H9 (cell line): Measurements from ENCODE around the gene INPP5B. TPM values are rescaled to one million over a fixed set of nuclear protein-coding genes. Genes with fewer than 3 reads are reported as not detected.

Experiments
- DNase-seq: peaks from one replicate; pipeline ENCODE4 v3.0.0-alpha.2; 2017
- H2AFZ ChIP-seq: one replicate; pipeline ENCODE4 v1.6.1; 2013; ENCODE audit warnings: mild to moderate bottlenecking, low read length, control low read depth, moderate library complexity
- H2AK5ac ChIP-seq: 2 replicates; pipeline ENCODE4 v1.6.1; 2013; ENCODE audit warnings: low read length, control low read depth, mixed read lengths; ENCODE audit not compliant: insufficient read length
- H2BK120ac ChIP-seq: one replicate; pipeline ENCODE4 v1.6.1; 2013; ENCODE audit warnings: low read depth, mild to moderate bottlenecking, low read length, control low read depth, inconsistent platforms; ENCODE audit not compliant: poor library complexity, severe bottlenecking
- H2BK12ac ChIP-seq: 2 replicates; pipeline ENCODE4 v1.6.1; 2013; ENCODE audit warnings: low read length, control low read depth, mixed read lengths, low read depth; ENCODE audit not compliant: insufficient read length
- H2BK15ac ChIP-seq: 2 replicates; pipeline ENCODE4 v1.6.1; 2013; ENCODE audit warnings: low read depth, low read length, control low read depth
- H2BK20ac ChIP-seq: one replicate; pipeline ENCODE4 v1.6.1; 2013; ENCODE audit warnings: low read depth, mild to moderate bottlenecking, low read length, control low read depth, inconsistent platforms; ENCODE audit not compliant: poor library complexity, severe bottlenecking
- H2BK5ac ChIP-seq: 2 replicates; pipeline ENCODE4 v1.6.1; 2013; ENCODE audit warnings: low read length, control low read depth, mixed read lengths; ENCODE audit not compliant: insufficient read length
- H3K14ac ChIP-seq: 2 replicates; pipeline ENCODE4 v1.6.1; 2013; ENCODE audit warnings: low read length, control low read depth; ENCODE audit not compliant: insufficient read depth
- H3K18ac ChIP-seq: 2 replicates; pipeline ENCODE4 v1.6.1; 2013; ENCODE audit warnings: low read depth, mild to moderate bottlenecking, mixed read lengths, low read length, control low read depth; ENCODE audit not compliant: insufficient read length
- H3K23ac ChIP-seq: 2 replicates; pipeline ENCODE4 v1.6.1; 2013; ENCODE audit warnings: low read length, control low read depth, mixed read lengths, low read depth; ENCODE audit not compliant: insufficient read length
- H3K23me2 ChIP-seq: 2 replicates; pipeline ENCODE4 v1.6.1; 2013; ENCODE audit warnings: low read depth, mild to moderate bottlenecking, mixed read lengths, low read length, control low read depth; ENCODE audit not compliant: insufficient read length, poor library complexity, severe bottlenecking
- H3K27ac ChIP-seq: 2 replicates; pipeline ENCODE4 v1.5.1; 2013; ENCODE audit warnings: low read length, control low read depth, mixed read lengths, low read depth; ENCODE audit not compliant: insufficient read length
- H3K27me3 ChIP-seq: 2 replicates; pipeline ENCODE4 v1.6.1; 2013; ENCODE audit warnings: low read length, control low read depth, inconsistent platforms; ENCODE audit not compliant: insufficient read depth
- H3K4ac ChIP-seq: 2 replicates; pipeline ENCODE4 v1.6.1; 2013; ENCODE audit warnings: low read depth, mild to moderate bottlenecking, control low read depth, inconsistent platforms, low read length, moderate library complexity
- H3K4me1 ChIP-seq: 2 replicates; pipeline ENCODE4 v1.6.1; 2013; ENCODE audit warnings: low read length, control low read depth, inconsistent platforms; ENCODE audit not compliant: insufficient read depth
- H3K4me2 ChIP-seq: 2 replicates; pipeline ENCODE4 v1.6.1; 2013; ENCODE audit warnings: low read length, control low read depth, mixed read lengths; ENCODE audit not compliant: insufficient read length, insufficient read depth
- H3K56ac ChIP-seq: 2 replicates; pipeline ENCODE4 v1.6.1; 2013; ENCODE audit warnings: low read depth, mild to moderate bottlenecking, mixed read lengths, low read length, control low read depth; ENCODE audit not compliant: insufficient read length
- H3K79me1 ChIP-seq: 2 replicates; pipeline ENCODE4 v1.6.1; 2013; ENCODE audit warnings: low read depth, mild to moderate bottlenecking, moderate library complexity, low read length, control low read depth, inconsistent platforms; ENCODE audit not compliant: insufficient read depth, poor library complexity, severe bottlenecking
- H3K79me2 ChIP-seq: 2 replicates; pipeline ENCODE4 v1.6.1; 2013; ENCODE audit warnings: low read length, control low read depth, inconsistent platforms; ENCODE audit not compliant: insufficient read depth
- H3K9ac ChIP-seq: 2 replicates; pipeline ENCODE4 v1.6.1; 2013; ENCODE audit warnings: low read length, control low read depth, mixed read lengths; ENCODE audit not compliant: insufficient read length; ENCODE audit errors: extremely low read depth
- H3K9me3 ChIP-seq: one replicate; pipeline ENCODE4 v1.6.1; 2013; ENCODE audit warnings: low read depth, low read length, inconsistent platforms; ENCODE audit not compliant: control insufficient read depth
- H3T11ph ChIP-seq: one replicate; pipeline ENCODE4 v1.6.1; 2013; ENCODE audit warnings: mild to moderate bottlenecking, low read length, control low read depth, inconsistent platforms
- H4K20me1 ChIP-seq: one replicate; pipeline ENCODE4 v1.6.1; 2013; ENCODE audit not compliant: control insufficient read depth, insufficient read length, insufficient read depth
- H4K5ac ChIP-seq: 2 replicates; pipeline ENCODE4 v1.6.1; 2013; ENCODE audit warnings: low read depth, mild to moderate bottlenecking, mixed read lengths, low read length, control low read depth; ENCODE audit not compliant: insufficient read length
- H4K8ac ChIP-seq: replicated peaks from 2 replicates; pipeline ENCODE4 v1.6.1; 2013; ENCODE audit warnings: low read length, control low read depth, mixed read lengths, low read depth; ENCODE audit not compliant: insufficient read length
- H4K91ac ChIP-seq: 2 replicates; pipeline ENCODE4 v1.6.1; 2013; ENCODE audit warnings: low read depth, mild to moderate bottlenecking, moderate library complexity, mixed read lengths, low read length, control low read depth; ENCODE audit not compliant: insufficient read length
- H3K27ac Mint-ChIP-seq, 3 experiments: 2 replicates in 2 of 3; 3 replicates in 1 of 3; pipeline ENCODE4 v1.8.0; 2020 to 2021; ENCODE audit warnings: mixed read lengths in 3 of 3, mild to moderate bottlenecking in 1 of 3, moderate library complexity in 1 of 3
- H3K27me3 Mint-ChIP-seq: 2 replicates; pipeline ENCODE4 v1.8.0; 2021; ENCODE audit warnings: low read depth, mild to moderate bottlenecking, moderate library complexity, mixed read lengths
- H3K36me3 Mint-ChIP-seq, 3 experiments: 2 replicates in 2 of 3; 3 replicates in 1 of 3; pipeline ENCODE4 v1.8.0; 2020 to 2021; ENCODE audit warnings: low read depth in 3 of 3, mixed read lengths in 3 of 3; ENCODE audit not compliant: insufficient read depth in 1 of 3
- H3K4me1 Mint-ChIP-seq, 2 experiments: 2 replicates each; pipeline ENCODE4 v1.8.0; 2020; ENCODE audit warnings: mixed read lengths in 2 of 2
- H3K4me3 Mint-ChIP-seq, 2 experiments: 2 replicates in 1 of 2; 3 replicates in 1 of 2; pipeline ENCODE4 v1.8.0; 2020 to 2021; ENCODE audit warnings: mild to moderate bottlenecking in 2 of 2, mixed read lengths in 2 of 2, moderate library complexity in 1 of 2
- H3K9me3 Mint-ChIP-seq, 2 experiments: 2 replicates in 1 of 2; 3 replicates in 1 of 2; pipeline ENCODE4 v1.8.0; 2020; ENCODE audit warnings: mild to moderate bottlenecking in 2 of 2, mixed read lengths in 2 of 2, moderate library complexity in 1 of 2
- WGBS: extraction: QIAGEN DNeasy Blood & Tissue Kit; methylation state at CpG from one replicate; pipeline ENCODE4 v1.1.7; 2013; ENCODE audit warnings: missing lambda C conversion rate, low lambda C conversion rate, mixed read lengths; ENCODE audit not compliant: insufficient read length; ENCODE audit errors: extremely low coverage; 5-methylcytosine and 5-hydroxymethylcytosine counted together
- total RNA-seq: library from RNA; stranded (reverse); gene quantifications from 2 replicates; pipeline ENCODE4 v1.2.1, GENCODE V29; 2021
- TF ChIP-seq, protein P1 (sequence below): fragments of 200-600 bp; sonication (generic); conservative IDR thresholded peaks from 3 replicates; pipeline ENCODE4 v1.8.0; 2021; ENCODE audit warnings: antibody characterized with exemption, mild to moderate bottlenecking

Gene INPP5B
- total RNA-seq, 1 experiment from 2014 or later: 28.2 TPM

- H3K4me1 Mint-ChIP-seq: peaks cover 0 to under 1% of the 10 kb centered on the region in 2 experiments; a peak in 1 of 4 replicates
- Histone ChIP-seq H4K8ac (no peak overlapping the region), H4K20me1 (no peaks in the 10 kb centered on the region), H2AFZ (no peak overlapping the region), H2BK5ac (no peak overlapping the region), H3K4me1 (no peaks in the 10 kb centered on the region), H3K23me2 (no peaks in the 10 kb centered on the region), H3K27ac (no peak overlapping the region), H3K23ac (no peak overlapping the region), H2BK20ac (no peak overlapping the region), H3K4ac (no peak overlapping the region), H2BK12ac (no peak overlapping the region), H3K9ac (no peak overlapping the region), H4K5ac (no peak overlapping the region), H3T11ph (no peak overlapping the region), H3K79me1 (no peaks in the 10 kb centered on the region), H2AK5ac (no peak overlapping the region), H3K56ac (no peak overlapping the region), H3K27me3 (no peaks in the 10 kb centered on the region), H3K4me2 (no peak overlapping the region), H3K79me2 (no peaks in the 10 kb centered on the region), H3K14ac (no peak overlapping the region), H2BK15ac (no peak overlapping the region), H4K91ac (no peak overlapping the region), H2BK120ac (no peak overlapping the region), H3K18ac (no peak overlapping the region), H3K9me3 (no peaks in the 10 kb centered on the region)
- H3K27me3 Mint-ChIP-seq: no peaks in the 10 kb centered on the region
- H3K27ac Mint-ChIP-seq: no peak overlapping the region
- TF ChIP-seq, protein P1, sequence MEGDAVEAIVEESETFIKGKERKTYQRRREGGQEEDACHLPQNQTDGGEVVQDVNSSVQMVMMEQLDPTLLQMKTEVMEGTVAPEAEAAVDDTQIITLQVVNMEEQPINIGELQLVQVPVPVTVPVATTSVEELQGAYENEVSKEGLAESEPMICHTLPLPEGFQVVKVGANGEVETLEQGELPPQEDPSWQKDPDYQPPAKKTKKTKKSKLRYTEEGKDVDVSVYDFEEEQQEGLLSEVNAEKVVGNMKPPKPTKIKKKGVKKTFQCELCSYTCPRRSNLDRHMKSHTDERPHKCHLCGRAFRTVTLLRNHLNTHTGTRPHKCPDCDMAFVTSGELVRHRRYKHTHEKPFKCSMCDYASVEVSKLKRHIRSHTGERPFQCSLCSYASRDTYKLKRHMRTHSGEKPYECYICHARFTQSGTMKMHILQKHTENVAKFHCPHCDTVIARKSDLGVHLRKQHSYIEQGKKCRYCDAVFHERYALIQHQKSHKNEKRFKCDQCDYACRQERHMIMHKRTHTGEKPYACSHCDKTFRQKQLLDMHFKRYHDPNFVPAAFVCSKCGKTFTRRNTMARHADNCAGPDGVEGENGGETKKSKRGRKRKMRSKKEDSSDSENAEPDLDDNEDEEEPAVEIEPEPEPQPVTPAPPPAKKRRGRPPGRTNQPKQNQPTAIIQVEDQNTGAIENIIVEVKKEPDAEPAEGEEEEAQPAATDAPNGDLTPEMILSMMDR: no peak
- no CpG with 5 or more reads among the region's 9 CpGs for WGBS
- no peak for DNase-seq
- H3K9me3 Mint-ChIP-seq: no peaks in the 10 kb centered on the region
- H3K4me3 Mint-ChIP-seq: no peak overlapping the region
- peaks cover 14 to 52% (median 31%) of the 10 kb centered on the region in 3 experiments; a peak in 6 of 7 replicates for H3K36me3 Mint-ChIP-seq
Measured at GRCh38 chr1:37822906-37823815, 123.7 kb downstream of the INPP5B start.
